ENCODE results near the gene ODC1.

The ODC1 gene

DNA sequence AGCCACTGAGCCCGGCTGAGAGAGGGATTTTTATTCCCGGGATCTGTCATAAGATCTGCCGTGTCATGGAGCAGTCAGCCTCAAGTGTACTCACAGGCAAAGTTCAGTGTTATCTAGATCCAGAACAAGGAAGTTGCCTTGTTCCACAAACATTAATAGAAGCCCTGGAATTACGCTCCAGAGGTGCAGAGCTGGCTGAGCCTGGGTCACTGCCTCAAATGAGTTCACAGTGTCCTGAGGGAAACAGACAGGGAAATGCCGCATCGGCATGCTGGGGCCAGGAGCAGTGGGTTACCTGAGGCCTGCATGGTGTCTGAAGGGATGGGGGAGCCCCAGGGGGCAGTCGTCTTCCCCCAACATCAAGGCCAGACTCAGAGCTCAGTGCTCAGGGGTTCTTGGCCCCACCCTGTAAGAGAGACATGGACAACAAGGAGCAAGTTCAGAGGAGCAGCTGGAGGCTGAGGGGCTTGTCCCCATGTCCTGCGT is 42.7 kb upstream of the ODC1 start:
- TF ChIP-seq, protein P1, sequence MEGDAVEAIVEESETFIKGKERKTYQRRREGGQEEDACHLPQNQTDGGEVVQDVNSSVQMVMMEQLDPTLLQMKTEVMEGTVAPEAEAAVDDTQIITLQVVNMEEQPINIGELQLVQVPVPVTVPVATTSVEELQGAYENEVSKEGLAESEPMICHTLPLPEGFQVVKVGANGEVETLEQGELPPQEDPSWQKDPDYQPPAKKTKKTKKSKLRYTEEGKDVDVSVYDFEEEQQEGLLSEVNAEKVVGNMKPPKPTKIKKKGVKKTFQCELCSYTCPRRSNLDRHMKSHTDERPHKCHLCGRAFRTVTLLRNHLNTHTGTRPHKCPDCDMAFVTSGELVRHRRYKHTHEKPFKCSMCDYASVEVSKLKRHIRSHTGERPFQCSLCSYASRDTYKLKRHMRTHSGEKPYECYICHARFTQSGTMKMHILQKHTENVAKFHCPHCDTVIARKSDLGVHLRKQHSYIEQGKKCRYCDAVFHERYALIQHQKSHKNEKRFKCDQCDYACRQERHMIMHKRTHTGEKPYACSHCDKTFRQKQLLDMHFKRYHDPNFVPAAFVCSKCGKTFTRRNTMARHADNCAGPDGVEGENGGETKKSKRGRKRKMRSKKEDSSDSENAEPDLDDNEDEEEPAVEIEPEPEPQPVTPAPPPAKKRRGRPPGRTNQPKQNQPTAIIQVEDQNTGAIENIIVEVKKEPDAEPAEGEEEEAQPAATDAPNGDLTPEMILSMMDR (IDR thresholded peaks at IDR 0.05): no peak

DNA sequence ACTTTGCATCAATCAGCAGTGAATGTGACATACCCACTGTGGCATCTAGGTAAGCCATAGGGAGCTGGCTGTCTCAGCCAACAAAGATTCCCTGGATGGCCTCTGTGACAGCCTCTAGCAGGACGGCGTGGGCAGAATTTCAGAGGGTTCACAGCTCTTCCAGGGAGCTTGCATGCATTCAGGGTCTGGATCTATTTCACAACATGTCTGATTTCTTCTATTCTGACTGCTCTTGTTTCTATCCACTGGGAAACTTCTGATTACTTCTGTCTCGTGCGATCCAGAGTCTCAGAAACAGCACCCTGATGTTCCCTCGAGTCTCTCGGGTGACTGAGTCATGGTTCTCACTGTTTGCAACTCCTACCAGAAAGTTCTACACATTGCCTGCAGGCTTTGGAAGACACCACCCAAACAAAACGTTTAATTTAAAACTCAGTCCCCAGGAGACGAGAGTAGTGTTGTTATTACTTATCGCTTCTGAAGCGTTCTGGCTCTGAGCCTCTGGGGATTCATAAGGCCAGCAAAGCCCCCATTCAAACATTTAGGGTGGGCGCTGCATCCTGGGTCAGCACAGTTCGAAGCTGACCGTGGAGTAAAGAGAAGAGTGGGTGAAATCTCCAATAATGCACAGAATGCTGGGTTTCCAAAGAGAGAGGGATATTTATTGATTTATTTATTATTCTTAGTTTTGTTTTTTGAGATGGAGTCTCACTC is 41.9 kb upstream of the ODC1 start:
- TF ChIP-seq, protein P1 (IDR thresholded peaks at IDR 0.05): no peak

DNA sequence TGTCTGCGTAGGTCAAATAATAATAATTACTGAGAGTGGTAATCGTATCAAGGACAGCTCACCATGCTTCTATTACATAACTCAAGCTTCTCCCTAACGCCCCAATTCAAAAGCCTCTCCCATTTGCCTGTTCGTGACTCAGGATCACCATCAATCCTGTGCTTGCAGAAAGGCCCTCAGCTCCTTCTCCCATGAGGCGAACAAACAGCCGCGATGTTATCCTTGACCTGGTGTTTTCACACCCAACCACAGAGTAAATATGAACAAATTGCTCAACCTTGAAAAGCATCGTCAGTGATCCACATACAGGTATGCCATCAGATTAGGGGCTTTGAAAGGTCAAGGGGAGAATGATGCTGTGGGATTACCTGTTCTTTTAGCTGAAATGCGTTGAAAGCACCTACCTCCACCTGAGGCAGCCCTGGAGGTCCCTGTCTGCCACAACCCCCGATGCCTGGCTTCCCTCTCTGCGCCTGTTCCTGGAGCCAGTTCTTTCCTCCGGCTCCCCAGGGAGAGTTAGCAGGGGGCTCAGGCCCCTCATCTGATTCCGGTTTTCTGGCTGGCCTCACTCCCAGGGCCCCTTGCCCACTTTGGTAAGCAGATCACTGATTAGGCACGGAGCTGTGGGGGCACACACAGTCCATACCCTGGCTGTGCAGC is 39.1 kb upstream of the ODC1 start:
- TF ChIP-seq, protein P1 (IDR thresholded peaks at IDR 0.05): no peak

DNA sequence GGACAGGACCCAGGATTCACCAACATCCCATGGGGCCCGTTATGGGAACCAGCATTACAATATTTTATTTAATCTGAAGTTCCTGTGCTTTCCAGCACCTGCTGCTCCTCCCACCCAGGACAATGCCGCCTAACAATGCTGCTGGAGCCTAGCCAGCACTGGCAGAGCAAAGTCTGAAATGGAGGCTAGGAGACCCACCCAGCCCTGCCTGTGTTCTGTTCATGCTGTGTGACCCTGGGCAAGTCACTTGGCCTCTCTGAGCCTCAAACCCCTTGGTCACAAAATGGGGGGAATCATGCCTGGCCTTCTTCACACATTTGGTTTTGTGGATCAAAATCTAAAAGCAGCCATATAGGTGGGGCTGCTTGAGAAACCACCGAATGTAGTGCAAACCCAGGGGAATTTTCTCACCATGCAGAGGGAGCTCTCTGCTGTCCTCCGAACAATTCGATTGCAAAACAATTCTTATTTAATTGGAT is 38.5 kb upstream of the ODC1 start:
- TF ChIP-seq, protein P1 (IDR thresholded peaks at IDR 0.05): no peak

DNA sequence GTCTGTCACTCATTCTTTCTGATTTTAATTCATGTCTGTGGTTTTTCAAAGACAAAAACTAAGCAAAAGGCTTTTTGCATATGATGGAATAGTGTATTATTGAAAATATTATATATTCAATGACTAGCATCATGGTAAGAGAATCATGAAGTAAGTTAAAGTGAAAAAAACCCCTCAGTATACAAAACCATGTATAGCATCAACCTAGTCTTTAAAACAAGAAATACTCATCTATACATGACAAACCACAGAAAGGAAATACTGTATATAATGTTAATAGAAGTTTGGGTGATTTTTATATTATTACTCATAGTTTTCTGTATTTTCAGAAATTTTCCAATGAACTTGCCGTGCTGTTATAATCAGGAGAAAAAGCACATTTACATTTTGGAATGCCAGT is 38.0 kb upstream of the ODC1 start:
- TF ChIP-seq, protein P1 (IDR thresholded peaks at IDR 0.05): no peak

DNA sequence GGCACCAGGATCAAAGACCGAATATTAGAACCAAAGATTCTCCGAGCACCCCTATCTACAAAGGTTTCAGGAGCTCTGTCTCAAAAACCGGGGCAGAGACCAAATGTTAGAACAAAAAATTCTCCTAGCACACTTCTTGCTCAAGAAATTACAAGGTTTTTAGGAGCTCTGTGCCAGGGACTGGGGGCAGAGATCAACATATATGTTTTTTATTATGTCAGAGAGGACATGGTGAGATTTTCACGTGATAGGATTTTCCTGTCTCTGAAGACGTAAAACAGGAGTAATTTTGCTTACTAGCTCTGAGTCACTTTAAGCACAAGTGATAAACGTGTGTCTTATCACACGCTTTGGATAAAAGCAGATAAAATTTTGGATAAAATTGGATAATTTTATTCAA is 34.8 kb upstream of the ODC1 start:
- TF ChIP-seq, protein P1 (IDR thresholded peaks at IDR 0.05): no peak

DNA sequence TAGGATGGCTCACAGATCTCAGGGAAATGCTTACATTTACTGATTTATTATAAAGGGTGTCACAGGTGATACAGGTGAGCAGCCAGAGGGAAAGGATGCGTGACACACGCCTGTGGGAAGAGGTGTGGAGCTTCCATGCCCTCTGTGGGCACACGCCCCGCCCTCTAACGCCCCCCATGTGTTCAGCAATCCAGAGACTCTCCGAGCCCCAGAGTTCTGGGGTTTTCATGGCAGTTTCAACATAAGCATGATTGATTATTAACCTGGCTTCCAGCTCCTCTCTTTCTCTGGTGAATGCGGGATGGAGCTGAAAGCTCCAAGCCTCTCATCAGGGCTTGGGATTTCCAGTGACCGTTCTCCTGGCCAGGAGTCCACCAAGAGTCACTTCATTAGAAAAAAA is 34.3 kb upstream of the ODC1 start:
- TF ChIP-seq, protein P1 (IDR thresholded peaks at IDR 0.05): no peak

Data from LNCAP (cell line).